ENCODE measurements around the gene CCDC85B. TPM values are rescaled to one million over a fixed set of nuclear protein-coding genes. Genes with fewer than 3 reads are reported as not detected.
A peak's percentile ranks its signal among the peaks of the same experiment; 100 is the strongest.

The CCDC85B gene
- total RNA-seq, 1 experiment from 2014 or later = 85.4 TPM

- intact Hi-C loops (cut with micrococcal nuclease; ENCODE audit: unreplicated experiment) = loop anchor here (10.0 kb wide), 1 partner anchor 296 kb away; the partner anchor contains the start of gene LTBP3
- no peak for DNase-seq (ENCODE audit: low read depth, low spot score)
- ATAC-seq = peak; percentile 59
- BruUV-seq (replicated peaks) = no TSS peak
- Histone ChIP-seq H3K4me3 (ENCODE audit: low read depth in 2 of 2, low read length in 2 of 2) (no peak overlapping the region), H3K27me3 (ENCODE audit: control insufficient read depth, insufficient read depth, low read length) (no peaks in the 10 kb centered on the region), H3K9me3 (ENCODE audit: control insufficient read depth, insufficient read depth, low read depth, low read length) (no peaks in the 10 kb centered on the region), H3K36me3 (ENCODE audit: control insufficient read depth, insufficient read depth, low read length) (peaks cover 23% of the 10 kb centered on the region), H3K27ac (ENCODE audit: low read length) (no peak overlapping the region), H3K4me1 (ENCODE audit: control insufficient read depth, insufficient read depth, low read length) (peaks cover 33% of the 10 kb centered on the region)
- in situ Hi-C loops (cut with HindIII; ENCODE audit: low pct_unique_long_range_greater_than_20kb, low sequenced_read_pairs) = no loop called here
- CTCF ChIA-PET = interaction anchor here (0.9 to 1.6 kb wide), 4 partner anchors 18 to 139 kb away, joined by 5 to 12 read pairs (median 6); partner anchors contain the start of genes KAT5 and SNX32
- POLR2A ChIA-PET = interaction anchor here (0.6 to 1.7 kb wide), 3 partner anchors 9 to 735 kb away, joined by 4 to 13 read pairs (median 4); partner anchors contain the start of gene MUS81
- TF ChIP-seq POLR2AphosphoS5 (IDR thresholded peaks at IDR 0.05; ENCODE audit: low read depth, low read length) = peak; percentile 68
- TF ChIP-seq, protein P1, sequence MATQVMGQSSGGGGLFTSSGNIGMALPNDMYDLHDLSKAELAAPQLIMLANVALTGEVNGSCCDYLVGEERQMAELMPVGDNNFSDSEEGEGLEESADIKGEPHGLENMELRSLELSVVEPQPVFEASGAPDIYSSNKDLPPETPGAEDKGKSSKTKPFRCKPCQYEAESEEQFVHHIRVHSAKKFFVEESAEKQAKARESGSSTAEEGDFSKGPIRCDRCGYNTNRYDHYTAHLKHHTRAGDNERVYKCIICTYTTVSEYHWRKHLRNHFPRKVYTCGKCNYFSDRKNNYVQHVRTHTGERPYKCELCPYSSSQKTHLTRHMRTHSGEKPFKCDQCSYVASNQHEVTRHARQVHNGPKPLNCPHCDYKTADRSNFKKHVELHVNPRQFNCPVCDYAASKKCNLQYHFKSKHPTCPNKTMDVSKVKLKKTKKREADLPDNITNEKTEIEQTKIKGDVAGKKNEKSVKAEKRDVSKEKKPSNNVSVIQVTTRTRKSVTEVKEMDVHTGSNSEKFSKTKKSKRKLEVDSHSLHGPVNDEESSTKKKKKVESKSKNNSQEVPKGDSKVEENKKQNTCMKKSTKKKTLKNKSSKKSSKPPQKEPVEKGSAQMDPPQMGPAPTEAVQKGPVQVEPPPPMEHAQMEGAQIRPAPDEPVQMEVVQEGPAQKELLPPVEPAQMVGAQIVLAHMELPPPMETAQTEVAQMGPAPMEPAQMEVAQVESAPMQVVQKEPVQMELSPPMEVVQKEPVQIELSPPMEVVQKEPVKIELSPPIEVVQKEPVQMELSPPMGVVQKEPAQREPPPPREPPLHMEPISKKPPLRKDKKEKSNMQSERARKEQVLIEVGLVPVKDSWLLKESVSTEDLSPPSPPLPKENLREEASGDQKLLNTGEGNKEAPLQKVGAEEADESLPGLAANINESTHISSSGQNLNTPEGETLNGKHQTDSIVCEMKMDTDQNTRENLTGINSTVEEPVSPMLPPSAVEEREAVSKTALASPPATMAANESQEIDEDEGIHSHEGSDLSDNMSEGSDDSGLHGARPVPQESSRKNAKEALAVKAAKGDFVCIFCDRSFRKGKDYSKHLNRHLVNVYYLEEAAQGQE (IDR thresholded peaks at IDR 0.05; ENCODE audit: insufficient read depth in 1 of 2, low read depth in 2 of 2, low read length in 1 of 2) = no peak
- TF ChIP-seq SIN3A (IDR thresholded peaks at IDR 0.05; ENCODE audit: borderline replicate concordance, insufficient read depth, low read depth, low read length) = no peak
- peak; percentile 91 for TF ChIP-seq CTCF (IDR thresholded peaks at IDR 0.05)
- TF ChIP-seq TCF7L2 (IDR thresholded peaks at IDR 0.05; ENCODE audit: low read depth, low read length) = no peak
Observed at GRCh38 chr11:65851083-65851579, 39.3 kb upstream of the CCDC85B start.

DNA sequence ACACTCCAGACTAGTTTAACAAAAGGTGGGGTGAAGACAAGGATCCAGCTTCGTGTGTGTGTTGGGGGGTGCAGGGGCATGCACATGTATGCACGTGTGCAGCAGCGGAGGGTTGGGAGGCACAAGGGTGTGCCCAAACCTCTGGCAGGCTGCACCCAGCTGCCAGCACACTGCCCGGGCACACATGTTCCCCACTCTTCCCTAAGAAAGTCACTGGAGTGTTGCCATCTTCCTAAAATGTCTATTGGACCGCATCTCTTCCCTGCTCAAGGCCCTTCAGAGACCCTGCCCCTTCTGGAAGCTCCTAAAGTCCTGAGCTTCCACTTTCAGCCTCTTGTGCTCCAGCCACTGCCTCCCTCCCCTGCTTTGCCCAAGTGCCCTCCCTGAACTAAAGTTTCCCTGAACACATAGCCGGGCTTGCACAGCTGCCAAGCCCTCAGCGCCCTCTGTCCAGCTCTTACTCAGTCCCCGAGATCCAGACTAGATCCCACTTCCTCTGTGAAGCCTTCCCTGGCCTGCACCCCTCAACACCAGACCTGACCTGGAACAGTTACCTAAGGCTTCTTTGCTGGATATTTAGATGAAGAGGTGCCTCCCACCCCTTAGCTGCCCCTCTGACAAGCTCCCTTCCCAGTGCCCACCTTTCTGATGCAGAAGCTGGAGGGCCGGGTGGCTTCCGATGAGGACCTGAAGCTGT lies 38.5 kb upstream of the CCDC85B start:
- Histone ChIP-seq H3K27me3 (ENCODE audit: control insufficient read depth, insufficient read depth, low read length) (no peaks in the 10 kb centered on the region), H3K27ac (ENCODE audit: low read length) (no peak overlapping the region), H3K4me3 (ENCODE audit: low read depth in 2 of 2, low read length in 2 of 2) (no peak overlapping the region), H3K9me3 (ENCODE audit: control insufficient read depth, insufficient read depth, low read depth, low read length) (no peaks in the 10 kb centered on the region), H3K4me1 (ENCODE audit: control insufficient read depth, insufficient read depth, low read length) (peaks cover 36% of the 10 kb centered on the region), H3K36me3 (ENCODE audit: control insufficient read depth, insufficient read depth, low read length) (peaks cover 29% of the 10 kb centered on the region)
- TF ChIP-seq POLR2AphosphoS5 (IDR thresholded peaks at IDR 0.05; ENCODE audit: low read depth, low read length) (peak; percentile 32), CTCF (IDR thresholded peaks at IDR 0.05) (no peak), SIN3A (IDR thresholded peaks at IDR 0.05; ENCODE audit: borderline replicate concordance, insufficient read depth, low read depth, low read length) (0 out of 2 replicates have a peak, but pooled peaks have one; percentile 12), TCF7L2 (IDR thresholded peaks at IDR 0.05; ENCODE audit: low read depth, low read length) (no peak)
- TF ChIP-seq, protein P1 (IDR thresholded peaks at IDR 0.05; ENCODE audit: insufficient read depth in 1 of 2, low read depth in 2 of 2, low read length in 1 of 2) = no peak
- CTCF ChIA-PET = interaction anchor here (0.6 to 1.6 kb wide), 5 partner anchors 18 to 217 kb away, joined by 3 to 12 read pairs (median 6); partner anchors contain the start of genes KAT5 and SNX32
- DNase-seq (ENCODE audit: low read depth, low spot score) (no peak), ATAC-seq (peak; percentile 33)
- no TSS peak for BruUV-seq (replicated peaks)
- intact Hi-C loops (cut with micrococcal nuclease; ENCODE audit: unreplicated experiment) = loop anchor here (10.0 kb wide), 1 partner anchor 297 kb away; the partner anchor contains the start of gene LTBP3
- in situ Hi-C loops (cut with HindIII; ENCODE audit: low pct_unique_long_range_greater_than_20kb, low sequenced_read_pairs) = no loop called here
- POLR2A ChIA-PET = interaction anchor here (0.6 to 1.7 kb wide), 5 partner anchors 9 to 736 kb away, joined by 4 to 13 read pairs (median 5); partner anchors contain the start of gene MUS81

All from Panc1 (cell line).